GM18870 (cell line): Measurements from ENCODE around the gene IL11RA.

ENCODE experiments used
- ATAC-seq: cut with Tn5 transposase; IDR thresholded peaks from one replicate; pipeline ENCODE4 v1.9.1; 2021; ENCODE audit warnings: moderate library complexity; ENCODE audit not compliant: unreplicated experiment

IL11RA gene

GRCh38 chr9:34684816-34685215 lies 32.8 kb downstream of the IL11RA start:
- no peak for ATAC-seq

- no peak for ATAC-seq
Measured at GRCh38 chr9:34685591-34685990, 33.6 kb downstream of the IL11RA start.

GRCh38 chr9:34686231-34686630 lies 34.2 kb downstream of the IL11RA start:
- no peak for ATAC-seq

GRCh38 chr9:34686732-34687131 lies 34.7 kb downstream of the IL11RA start:
- no peak for ATAC-seq

GRCh38 chr9:34687276-34688030 lies 35.5 kb downstream of the IL11RA start:
- ATAC-seq, result no peak

GRCh38 chr9:34688329-34689115 lies 36.5 kb downstream of the IL11RA start:
- no peak for ATAC-seq

- ATAC-seq, result no peak
Measured at GRCh38 chr9:34689116-34689470, 37.1 kb downstream of the IL11RA start.

- no peak for ATAC-seq
Measured at GRCh38 chr9:34689512-34689911, 37.5 kb downstream of the IL11RA start.

GRCh38 chr9:34690983-34691935 lies 39.3 kb downstream of the IL11RA start, which contains the start of gene CCL19:
TSS of gene CCL19 (minus strand) at chr9:34691276. CDS start at chr9:34691139, 137 bp downstream.
- ATAC-seq, result no peak

- no peak for ATAC-seq
Measured at GRCh38 chr9:34691936-34692315, 39.9 kb downstream of the IL11RA start.

GRCh38 chr9:34693560-34693959 lies 41.6 kb downstream of the IL11RA start:
- no peak for ATAC-seq

- ATAC-seq, result no peak
Measured at GRCh38 chr9:34694811-34695210, 42.8 kb downstream of the IL11RA start.

GRCh38 chr9:34701023-34701768 lies 49.2 kb downstream of the IL11RA start:
- no peak for ATAC-seq

- ATAC-seq, result no peak
Measured at GRCh38 chr9:34701769-34702736, 50.1 kb downstream of the IL11RA start.

- no peak for ATAC-seq
Measured at GRCh38 chr9:34707130-34707529, 55.1 kb downstream of the IL11RA start.

- ATAC-seq, result no peak
Measured at GRCh38 chr9:34709196-34709978, 57.4 kb downstream of the IL11RA start.

- ATAC-seq, result no peak
Measured at GRCh38 chr9:34710023-34710422, 58.0 kb downstream of the IL11RA start, which contains the start of gene CCL21. TSS of gene CCL21 (minus strand) at chr9:34710136. CDS start at chr9:34710066, 70 bp downstream.
